Heart right ventricle (tissue), 12 donors: ENCODE results near the gene PUS3. TPM values are rescaled to one million over a fixed set of nuclear protein-coding genes. Genes with fewer than 3 reads are reported as not detected.

Experiments used
- polyA plus RNA-seq, 2 donors: library from polyadenylated mRNA; stranded (reverse); fragments of 200-250 nt; gene quantifications; one replicate each; pipeline ENCODE4 v1.2.3, GENCODE V29; 2013
- total RNA-seq, 10 donors: library from RNA; stranded (reverse); fragmentation: NEBNext Ultra II Directional in 3 of 10; extraction: Animal tissue kit (Norgen Biotek cat#: 25700) in 3 of 10; gene quantifications; one replicate each; pipeline versions ENCODE4 v1.2.1 to v1.2.4, GENCODE V29; 2021 to 2023
- donor health status: ischemic (EF 13 %, LVEDD 7.1; RV severe dilation, severe dysfunction).
- donor health status: healthy with polysubstance abuse.
- donor health status: DM: no; HTN: yes; CAD: no.
- donor health status: DM: no; HTN: no; CAD: no.
- donor health status: ischemic (EF 25% LVEDD 6.9; RV normal size, moderate dysfunction).
- donor health status: ischemic (EF 25% LVEDD 5.7; RV mildly dilated, moderate dysfunction).
- donor health status: healthy.
- donor health status: nonischemic (EF 11% LVEDD 7.7; RV severe dilation, severe dysfunction).
- donor health status: DM: yes; HTN: yes; CAD: no.
- donor health status: PGD.
- donor health status: ischemic (EF 29% LVEDD 5.4; RV normal size, mild dysfunction).
- donor health status: nonischemic (EF 23%, LVEDD 6.1; RV moderate dilation, normal function).

Gene PUS3
- total and polyA plus RNA-seq, 12 donors = 4.9 to 12.4 (median 7.7) TPM

Other genes starting within 250 kb of the PUS3 start
- gene ACRV1, start 222.4 kb downstream of the PUS3 start, total RNA-seq = not detected
- not detected for gene ACRV1, start 222.4 kb downstream of the PUS3 start, polyA plus RNA-seq
- not detected for gene PATE1, start 156.9 kb downstream of the PUS3 start, total RNA-seq
- not detected for gene PATE1, start 156.9 kb downstream of the PUS3 start, polyA plus RNA-seq
- not detected for gene PATE2, start 124.4 kb downstream of the PUS3 start, total RNA-seq
- not detected for gene PATE2, start 124.4 kb downstream of the PUS3 start, polyA plus RNA-seq
- not detected for gene PATE3, start 115.1 kb downstream of the PUS3 start, total RNA-seq
- not detected for gene PATE3, start 115.1 kb downstream of the PUS3 start, polyA plus RNA-seq
- not detected for gene PATE4, start 69.9 kb downstream of the PUS3 start, total RNA-seq
- not detected for gene PATE4, start 69.9 kb downstream of the PUS3 start, polyA plus RNA-seq
- 1 to 10 TPM; 2.0 to 6.4 (median 3.8) TPM for gene HYLS1, start 15.5 kb downstream of the PUS3 start, total RNA-seq
- gene HYLS1, start 15.5 kb downstream of the PUS3 start, polyA plus RNA-seq = 1 to 10 TPM; 2.5 to 3.1 TPM
- gene DDX25, start 1.3 kb upstream of the PUS3 start, total RNA-seq = not detected
- gene DDX25, start 1.3 kb upstream of the PUS3 start, polyA plus RNA-seq = under 1 TPM in 1 of 2 donors, not detected in 1; 0.01 TPM
- under 1 TPM in 1 of 10 donors, not detected in 9; 0.38 TPM for gene VSIG10L2, start 42.8 kb upstream of the PUS3 start, total RNA-seq
- under 1 TPM; 0.15 to 0.35 TPM for gene VSIG10L2, start 42.8 kb upstream of the PUS3 start, polyA plus RNA-seq
- 10 to 100 TPM in 2 of 10 donors, 1 to 10 TPM in 8; 5.4 to 17.1 (median 9.3) TPM for gene CDON, start 159.7 kb upstream of the PUS3 start, total RNA-seq
- 1 to 10 TPM; 1.4 to 2.4 TPM for gene CDON, start 159.7 kb upstream of the PUS3 start, polyA plus RNA-seq